Gastroesophageal sphincter (tissue), 3 donors: ENCODE results near the gene MGAT3.

Experiments
- CTCF ChIP-seq, 4 experiments: fragments of 200-600 bp in 2 of 4; fragments of 450-650 bp in 2 of 4; sonication (generic) in 1 of 4; IDR thresholded peaks; one replicate each; pipeline ENCODE4 v1.5.1; 2017 to 2019; ENCODE audit warnings: antibody characterized with exemption in 4 of 4, mild to moderate bottlenecking in 2 of 4, moderate library complexity in 2 of 4
- EP300 ChIP-seq: sonication (generic); formaldehyde crosslinking; IDR thresholded peaks from one replicate; pipeline ENCODE4 v1.6.1; 2017; ENCODE audit warnings: antibody characterized with exemption, mild to moderate bottlenecking
- POLR2A ChIP-seq, 2 donors: fragments of 450-650 bp; IDR thresholded peaks; one replicate each; pipeline ENCODE4 v1.6.1; 2017; ENCODE audit warnings: antibody characterized with exemption in 2 of 2, mild to moderate bottlenecking in 2 of 2, moderate library complexity in 1 of 2

DNA sequence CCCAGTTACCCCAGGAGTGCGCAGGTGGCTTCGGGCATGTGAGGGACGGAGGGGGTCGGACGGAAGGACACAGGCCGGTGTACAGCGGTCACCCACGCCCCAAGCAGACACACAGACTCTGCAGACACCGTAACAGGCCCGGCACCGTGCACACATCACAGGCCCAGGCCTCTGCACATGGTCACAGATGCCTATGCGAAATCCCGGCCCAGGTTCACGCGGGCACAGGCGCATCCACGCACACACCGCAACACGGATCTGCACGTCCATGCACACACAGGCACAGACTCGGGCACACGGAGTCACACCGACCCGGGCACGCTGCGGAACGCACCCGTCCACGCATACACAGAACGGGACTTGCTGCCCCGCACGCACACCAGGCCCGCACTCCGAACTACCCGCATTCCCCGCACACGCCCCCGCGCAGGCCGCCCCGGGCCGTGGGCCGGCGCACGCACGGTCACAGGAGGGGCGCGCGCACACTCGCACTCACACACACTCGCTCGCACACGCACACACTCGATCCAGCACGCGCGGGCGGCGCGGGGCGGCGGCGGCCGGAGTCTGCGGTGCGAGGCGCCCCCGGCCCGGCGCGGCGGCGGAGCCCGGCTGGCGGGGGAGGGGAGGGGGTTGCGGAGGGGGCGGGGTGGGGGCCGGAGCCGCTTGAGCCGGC lies at the start of gene MGAT3:
- TF ChIP-seq POLR2A (IDR thresholded peaks at IDR 0.05) = no peak
- no peak for TF ChIP-seq CTCF (IDR thresholded peaks at IDR 0.05)
- no peak for TF ChIP-seq EP300
